ENCODE measurements around the gene GRK7. TPM values are rescaled to one million over a fixed set of nuclear protein-coding genes. Genes with fewer than 3 reads are reported as not detected.

Gene GRK7
- total RNA-seq, 4 donors from 2014 or later: 0.14 to 0.18 TPM; not detected in 2

DNA sequence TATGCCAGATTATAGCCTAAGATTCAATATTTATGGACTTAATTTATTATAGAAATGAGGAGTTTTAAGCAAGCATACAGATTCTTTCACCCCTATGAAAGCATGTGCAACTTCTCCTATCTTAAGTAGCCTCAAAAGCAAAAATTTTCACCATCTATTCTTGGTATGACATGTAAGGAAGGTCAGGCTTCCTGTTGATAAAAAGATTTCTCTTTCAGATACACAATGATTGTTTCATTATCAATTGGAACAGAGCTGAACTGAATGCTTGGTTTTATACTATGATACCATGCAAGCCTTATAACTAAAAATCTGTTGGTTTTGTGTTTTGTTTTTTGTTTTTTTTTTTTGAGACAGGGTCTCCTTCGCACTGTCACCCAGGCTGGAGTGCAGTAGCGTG lies 3.9 kb downstream of the GRK7 start:
- intact Hi-C loops (cut with DNase I; ENCODE audit: low total_unique reads): no loop called here

DNA sequence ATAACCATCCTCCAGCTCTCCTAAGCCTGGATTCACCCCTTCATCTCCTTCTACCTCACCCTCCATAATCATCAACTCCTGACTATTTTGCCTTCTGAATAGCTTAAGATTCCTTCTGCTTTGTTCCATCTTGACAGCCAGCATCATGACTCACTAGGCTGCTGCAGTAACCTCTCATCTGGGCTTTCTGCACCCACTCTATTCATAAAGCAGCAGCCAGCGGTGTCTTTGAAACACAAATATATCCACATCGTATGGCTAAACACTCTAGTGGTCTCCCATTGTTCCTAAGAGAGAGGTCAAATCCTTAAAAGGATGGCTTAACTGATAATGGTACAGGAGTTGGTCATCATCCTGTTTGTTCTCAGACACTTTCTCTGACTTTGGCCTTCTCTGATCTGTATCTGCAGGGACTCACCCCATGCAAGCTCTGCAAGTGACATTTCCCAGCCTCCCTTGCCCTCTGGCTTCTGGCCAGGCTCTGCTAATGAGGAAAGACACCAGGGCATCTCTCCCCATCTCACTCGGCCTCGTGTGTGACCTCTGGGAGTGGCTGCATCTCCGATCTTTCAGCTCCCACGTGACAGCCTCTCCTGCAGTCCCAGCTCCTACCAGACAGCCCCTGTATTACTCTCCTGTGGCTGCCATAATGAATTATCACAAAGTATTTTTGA lies 6.2 kb downstream of the GRK7 start:
- Histone ChIP-seq H3K27ac (no peak overlapping the region), H3K4me3 (no peak overlapping the region), H3K9me3 (no peaks in the 10 kb centered on the region), H3K4me1 (no peaks in the 10 kb centered on the region), H3K36me3 (no peaks in the 10 kb centered on the region), H3K27me3 (no peaks in the 10 kb centered on the region)
- DNase-seq: no peak
- TF ChIP-seq, protein P1, sequence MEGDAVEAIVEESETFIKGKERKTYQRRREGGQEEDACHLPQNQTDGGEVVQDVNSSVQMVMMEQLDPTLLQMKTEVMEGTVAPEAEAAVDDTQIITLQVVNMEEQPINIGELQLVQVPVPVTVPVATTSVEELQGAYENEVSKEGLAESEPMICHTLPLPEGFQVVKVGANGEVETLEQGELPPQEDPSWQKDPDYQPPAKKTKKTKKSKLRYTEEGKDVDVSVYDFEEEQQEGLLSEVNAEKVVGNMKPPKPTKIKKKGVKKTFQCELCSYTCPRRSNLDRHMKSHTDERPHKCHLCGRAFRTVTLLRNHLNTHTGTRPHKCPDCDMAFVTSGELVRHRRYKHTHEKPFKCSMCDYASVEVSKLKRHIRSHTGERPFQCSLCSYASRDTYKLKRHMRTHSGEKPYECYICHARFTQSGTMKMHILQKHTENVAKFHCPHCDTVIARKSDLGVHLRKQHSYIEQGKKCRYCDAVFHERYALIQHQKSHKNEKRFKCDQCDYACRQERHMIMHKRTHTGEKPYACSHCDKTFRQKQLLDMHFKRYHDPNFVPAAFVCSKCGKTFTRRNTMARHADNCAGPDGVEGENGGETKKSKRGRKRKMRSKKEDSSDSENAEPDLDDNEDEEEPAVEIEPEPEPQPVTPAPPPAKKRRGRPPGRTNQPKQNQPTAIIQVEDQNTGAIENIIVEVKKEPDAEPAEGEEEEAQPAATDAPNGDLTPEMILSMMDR (IDR thresholded peaks at IDR 0.05): no peak
- no peak for TF ChIP-seq POLR2A (IDR thresholded peaks at IDR 0.05)
- intact Hi-C loops (cut with DNase I; ENCODE audit: low total_unique reads): no loop called here

More for the DNA sequence above, 3.9 kb downstream of the GRK7 start:
- no peak for TF ChIP-seq POLR2A (IDR thresholded peaks at IDR 0.05)
- TF ChIP-seq, protein P1 (IDR thresholded peaks at IDR 0.05): no peak
- H3K27me3 ChIP-seq: no peaks in the 10 kb centered on the region
- no peak overlapping the region for H3K4me3 ChIP-seq
- H3K9me3 ChIP-seq: no peaks in the 10 kb centered on the region
- no peaks in the 10 kb centered on the region for H3K36me3 ChIP-seq
- H3K4me1 ChIP-seq: no peaks in the 10 kb centered on the region
- no peak overlapping the region for H3K27ac ChIP-seq
- DNase-seq: no peak

DNA sequence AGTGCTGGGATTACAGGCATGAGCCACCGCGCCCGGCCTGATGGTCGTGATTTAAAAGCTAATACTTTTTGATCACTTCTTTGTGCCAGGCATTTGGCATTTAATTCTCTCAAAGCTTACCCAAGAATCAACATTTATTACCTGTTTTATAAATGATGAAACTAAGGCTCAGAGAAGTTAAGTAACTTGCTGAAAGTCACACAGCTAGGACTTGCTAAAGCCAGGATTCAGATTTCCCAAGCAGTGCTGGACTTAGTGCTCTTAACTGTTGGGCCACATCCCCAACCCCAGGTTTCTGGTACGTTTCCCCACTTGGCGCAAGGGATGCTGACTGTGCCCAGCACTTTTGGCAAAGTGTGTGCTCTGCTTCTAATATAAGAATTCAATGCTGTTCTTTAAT lies 10.5 kb downstream of the GRK7 start:
- no peaks in the 10 kb centered on the region for H3K9me3 ChIP-seq
- no peak overlapping the region for H3K4me3 ChIP-seq
- H3K4me1 ChIP-seq: no peaks in the 10 kb centered on the region
- TF ChIP-seq, protein P1 (IDR thresholded peaks at IDR 0.05): no peak
- no peak for TF ChIP-seq POLR2A (IDR thresholded peaks at IDR 0.05)
- no peak for DNase-seq
- H3K27ac ChIP-seq: no peak overlapping the region
- intact Hi-C loops (cut with DNase I; ENCODE audit: low total_unique reads): no loop called here
- H3K36me3 ChIP-seq: no peaks in the 10 kb centered on the region
- no peaks in the 10 kb centered on the region for H3K27me3 ChIP-seq

DNA sequence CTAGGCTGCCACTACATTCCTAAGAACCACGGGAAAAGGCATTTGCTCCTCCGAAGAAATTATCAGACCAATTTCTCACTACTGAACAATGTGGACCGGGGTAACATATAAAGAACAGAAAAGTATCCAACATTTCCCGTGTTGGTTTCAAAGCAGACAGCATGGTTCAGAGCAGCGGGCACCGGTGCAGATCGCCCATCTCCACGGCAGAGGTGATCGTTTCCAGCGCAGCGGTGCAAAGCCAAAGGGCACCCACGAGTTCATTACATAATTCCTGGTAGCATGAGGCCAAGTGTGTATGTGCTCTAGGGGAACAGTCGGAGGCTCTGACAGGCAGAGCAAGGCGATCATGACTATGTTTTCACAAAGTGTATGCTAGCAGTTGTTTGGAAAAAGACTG lies 13.2 kb downstream of the GRK7 start:
- no peak overlapping the region for H3K27ac ChIP-seq
- H3K36me3 ChIP-seq: no peaks in the 10 kb centered on the region
- no peaks in the 10 kb centered on the region for H3K27me3 ChIP-seq
- TF ChIP-seq POLR2A (IDR thresholded peaks at IDR 0.05): no peak
- TF ChIP-seq, protein P1 (IDR thresholded peaks at IDR 0.05): no peak
- intact Hi-C loops (cut with DNase I; ENCODE audit: low total_unique reads): no loop called here
- no peak for DNase-seq
- no peak overlapping the region for H3K4me3 ChIP-seq
- no peaks in the 10 kb centered on the region for H3K4me1 ChIP-seq
- no peaks in the 10 kb centered on the region for H3K9me3 ChIP-seq

DNA sequence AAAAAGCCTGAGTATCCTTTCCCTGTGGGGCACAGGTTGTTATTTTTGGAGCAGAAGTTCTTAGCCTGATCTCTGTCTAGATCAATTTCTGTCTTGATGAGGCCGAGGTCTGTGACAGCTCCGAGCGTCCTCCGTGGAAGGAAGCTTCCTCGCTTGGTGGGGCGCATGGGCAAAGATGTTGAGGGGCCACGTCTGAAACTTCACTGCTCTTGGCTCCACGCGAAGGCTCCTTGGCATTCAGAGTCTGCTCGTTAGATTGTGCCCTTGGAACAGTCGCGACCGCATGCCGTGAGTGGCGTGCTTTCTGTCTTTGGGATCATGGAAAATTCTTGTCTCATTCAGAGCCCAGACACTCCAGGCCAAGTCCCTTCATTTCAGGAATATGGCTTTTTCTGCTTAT lies 13.7 kb downstream of the GRK7 start:
- Histone ChIP-seq H3K36me3 (no peaks in the 10 kb centered on the region), H3K4me1 (no peaks in the 10 kb centered on the region), H3K9me3 (no peaks in the 10 kb centered on the region), H3K4me3 (no peak overlapping the region), H3K27ac (no peak overlapping the region), H3K27me3 (no peaks in the 10 kb centered on the region)
- TF ChIP-seq, protein P1 (IDR thresholded peaks at IDR 0.05): no peak
- no peak for TF ChIP-seq POLR2A (IDR thresholded peaks at IDR 0.05)
- intact Hi-C loops (cut with DNase I; ENCODE audit: low total_unique reads): no loop called here
- no peak for DNase-seq

Data from uterus (tissue), 4 donors.